ENCODE data around the gene OR10A2. TPM values are rescaled to one million over a fixed set of nuclear protein-coding genes. Genes with fewer than 3 reads are reported as not detected.
"Not testable (repeated sequence)": the region's sequence is repeated elsewhere in the genome, so short reads cannot be mapped to it uniquely, and the experiment has no call there.

OR10A2 gene
- total and polyA plus RNA-seq, 12 donors, result not detected

GRCh38 chr11:6876914-6877313 is 14.1 kb downstream of the OR10A2 start:
- intact Hi-C loops (cut with DNase I), result no loop called here
- TF ChIP-seq CTCF (IDR thresholded peaks at IDR 0.05) (no peak), POLR2A (IDR thresholded peaks at IDR 0.05) (no peak)
- Histone ChIP-seq H3K4me3 (no peak overlapping the region), H3K27ac (no peak overlapping the region), H3K9me3 (replicated peaks in 1 of 3) (no peaks in the 10 kb centered on the region), H3K4me1 (replicated peaks in 1 of 2) (no peaks in the 10 kb centered on the region), H3K27me3 (no peaks in the 10 kb centered on the region), H3K36me3 (replicated peaks in 1 of 2) (no peaks in the 10 kb centered on the region)
- DNase-seq, result no peak
- WGBS, 4 donors, result 66 to 89% (median 83%) methylated on average over 3 of the region's 3 CpGs

GRCh38 chr11:6882751-6883150 is 19.9 kb downstream of the OR10A2 start:
- no peaks in the 10 kb centered on the region for H3K9me3 ChIP-seq (replicated peaks in 1 of 3)
- H3K27ac ChIP-seq, result no peak overlapping the region
- no peaks in the 10 kb centered on the region for H3K36me3 ChIP-seq (replicated peaks in 1 of 2)
- H3K4me1 ChIP-seq (replicated peaks in 1 of 2), result no peaks in the 10 kb centered on the region
- intact Hi-C loops (cut with DNase I), result no loop called here
- TF ChIP-seq CTCF (IDR thresholded peaks at IDR 0.05), result no peak
- no peak for TF ChIP-seq POLR2A (IDR thresholded peaks at IDR 0.05)
- no peak for DNase-seq
- H3K27me3 ChIP-seq, result no peaks in the 10 kb centered on the region
- H3K4me3 ChIP-seq, result no peak overlapping the region

- DNase-seq; H3K36me3 ChIP-seq (replicated peaks in 1 of 2); H3K4me1 ChIP-seq (replicated peaks in 1 of 2); H3K9me3 ChIP-seq (replicated peaks in 1 of 3); H3K27me3 ChIP-seq; H3K4me3 ChIP-seq; intact Hi-C loops (cut with DNase I); H3K27ac ChIP-seq: not testable (repeated sequence)
- 76 to 96% (median 90%) methylated on average over 5 of the region's 5 CpGs for WGBS, 4 donors
Measured at GRCh38 chr11:6887711-6888110, 24.9 kb downstream of the OR10A2 start.

- Histone ChIP-seq H3K9me3 (replicated peaks in 1 of 3) (no peaks in the 10 kb centered on the region), H3K27me3 (peaks cover 4% of the 10 kb centered on the region), H3K4me1 (replicated peaks in 1 of 2) (no peaks in the 10 kb centered on the region), H3K27ac (no peak overlapping the region), H3K4me3 (no peak overlapping the region), H3K36me3 (replicated peaks in 1 of 2) (no peaks in the 10 kb centered on the region)
- TF ChIP-seq CTCF (IDR thresholded peaks at IDR 0.05) (no peak), POLR2A (IDR thresholded peaks at IDR 0.05) (no peak)
- WGBS, 4 donors, result 81 to 91% (median 85%) methylated on average over 4 of the region's 4 CpGs
- intact Hi-C loops (cut with DNase I), result no loop called here
- no peak for DNase-seq
Measured at GRCh38 chr11:6888830-6889229, 26.0 kb downstream of the OR10A2 start.

- TF ChIP-seq CTCF (IDR thresholded peaks at IDR 0.05) (no peak), POLR2A (IDR thresholded peaks at IDR 0.05) (no peak)
- no peaks in the 10 kb centered on the region for H3K4me1 ChIP-seq (replicated peaks in 1 of 2)
- H3K36me3 ChIP-seq (replicated peaks in 1 of 2), result no peaks in the 10 kb centered on the region
- WGBS, 4 donors, result 83 to 96% (median 89%) methylated on average over 1 of the region's 1 CpG
- intact Hi-C loops (cut with DNase I), result no loop called here
- no peak overlapping the region for H3K27ac ChIP-seq
- DNase-seq, result no peak
- H3K9me3 ChIP-seq (replicated peaks in 1 of 3), result no peaks in the 10 kb centered on the region
- peaks cover 4% of the 10 kb centered on the region for H3K27me3 ChIP-seq
- H3K4me3 ChIP-seq, result no peak overlapping the region
Measured at GRCh38 chr11:6889835-6890234, 27.0 kb downstream of the OR10A2 start.
